ENCODE data around the gene ART5.

DNA sequence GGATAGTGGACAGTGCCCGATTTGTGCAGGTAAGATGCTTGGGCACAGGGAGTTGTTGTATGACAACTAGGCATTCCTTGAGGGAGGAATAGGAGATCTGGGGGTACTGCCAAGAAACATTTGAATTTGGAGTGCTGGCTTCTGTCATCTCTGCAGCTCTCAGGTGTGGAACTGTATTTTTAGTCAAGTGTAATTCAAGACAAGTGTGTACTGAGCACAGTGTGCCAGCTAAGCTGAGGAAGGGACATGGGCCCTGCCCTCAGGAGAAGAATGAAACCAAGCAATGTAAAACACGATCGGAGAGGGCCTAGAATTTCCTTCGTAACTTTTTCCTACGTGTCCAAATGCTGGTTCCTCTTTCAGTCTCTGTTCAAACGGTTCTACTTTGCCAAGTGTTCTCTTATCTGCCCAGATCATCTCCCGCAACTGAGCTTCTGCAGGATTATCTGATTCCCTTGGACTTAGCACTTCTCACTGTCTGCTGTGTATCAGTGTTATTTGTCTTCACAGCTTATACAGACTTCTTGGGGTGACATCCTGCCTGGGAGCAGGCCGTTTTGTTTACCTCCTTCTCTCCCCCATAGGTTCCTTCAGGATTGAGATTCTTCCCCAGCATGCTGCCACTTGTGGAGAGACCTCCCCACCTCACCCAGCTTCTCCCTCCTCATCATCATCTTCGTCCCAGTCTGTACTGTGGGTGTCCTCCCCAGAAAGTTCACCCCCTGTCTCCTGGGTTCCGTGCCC lies 27.6 kb downstream of the ART5 start:
- TF ChIP-seq, protein P1, sequence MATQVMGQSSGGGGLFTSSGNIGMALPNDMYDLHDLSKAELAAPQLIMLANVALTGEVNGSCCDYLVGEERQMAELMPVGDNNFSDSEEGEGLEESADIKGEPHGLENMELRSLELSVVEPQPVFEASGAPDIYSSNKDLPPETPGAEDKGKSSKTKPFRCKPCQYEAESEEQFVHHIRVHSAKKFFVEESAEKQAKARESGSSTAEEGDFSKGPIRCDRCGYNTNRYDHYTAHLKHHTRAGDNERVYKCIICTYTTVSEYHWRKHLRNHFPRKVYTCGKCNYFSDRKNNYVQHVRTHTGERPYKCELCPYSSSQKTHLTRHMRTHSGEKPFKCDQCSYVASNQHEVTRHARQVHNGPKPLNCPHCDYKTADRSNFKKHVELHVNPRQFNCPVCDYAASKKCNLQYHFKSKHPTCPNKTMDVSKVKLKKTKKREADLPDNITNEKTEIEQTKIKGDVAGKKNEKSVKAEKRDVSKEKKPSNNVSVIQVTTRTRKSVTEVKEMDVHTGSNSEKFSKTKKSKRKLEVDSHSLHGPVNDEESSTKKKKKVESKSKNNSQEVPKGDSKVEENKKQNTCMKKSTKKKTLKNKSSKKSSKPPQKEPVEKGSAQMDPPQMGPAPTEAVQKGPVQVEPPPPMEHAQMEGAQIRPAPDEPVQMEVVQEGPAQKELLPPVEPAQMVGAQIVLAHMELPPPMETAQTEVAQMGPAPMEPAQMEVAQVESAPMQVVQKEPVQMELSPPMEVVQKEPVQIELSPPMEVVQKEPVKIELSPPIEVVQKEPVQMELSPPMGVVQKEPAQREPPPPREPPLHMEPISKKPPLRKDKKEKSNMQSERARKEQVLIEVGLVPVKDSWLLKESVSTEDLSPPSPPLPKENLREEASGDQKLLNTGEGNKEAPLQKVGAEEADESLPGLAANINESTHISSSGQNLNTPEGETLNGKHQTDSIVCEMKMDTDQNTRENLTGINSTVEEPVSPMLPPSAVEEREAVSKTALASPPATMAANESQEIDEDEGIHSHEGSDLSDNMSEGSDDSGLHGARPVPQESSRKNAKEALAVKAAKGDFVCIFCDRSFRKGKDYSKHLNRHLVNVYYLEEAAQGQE (IDR thresholded peaks at IDR 0.05; ENCODE audit: unreplicated experiment): no peak
- TF ChIP-seq, protein P2, sequence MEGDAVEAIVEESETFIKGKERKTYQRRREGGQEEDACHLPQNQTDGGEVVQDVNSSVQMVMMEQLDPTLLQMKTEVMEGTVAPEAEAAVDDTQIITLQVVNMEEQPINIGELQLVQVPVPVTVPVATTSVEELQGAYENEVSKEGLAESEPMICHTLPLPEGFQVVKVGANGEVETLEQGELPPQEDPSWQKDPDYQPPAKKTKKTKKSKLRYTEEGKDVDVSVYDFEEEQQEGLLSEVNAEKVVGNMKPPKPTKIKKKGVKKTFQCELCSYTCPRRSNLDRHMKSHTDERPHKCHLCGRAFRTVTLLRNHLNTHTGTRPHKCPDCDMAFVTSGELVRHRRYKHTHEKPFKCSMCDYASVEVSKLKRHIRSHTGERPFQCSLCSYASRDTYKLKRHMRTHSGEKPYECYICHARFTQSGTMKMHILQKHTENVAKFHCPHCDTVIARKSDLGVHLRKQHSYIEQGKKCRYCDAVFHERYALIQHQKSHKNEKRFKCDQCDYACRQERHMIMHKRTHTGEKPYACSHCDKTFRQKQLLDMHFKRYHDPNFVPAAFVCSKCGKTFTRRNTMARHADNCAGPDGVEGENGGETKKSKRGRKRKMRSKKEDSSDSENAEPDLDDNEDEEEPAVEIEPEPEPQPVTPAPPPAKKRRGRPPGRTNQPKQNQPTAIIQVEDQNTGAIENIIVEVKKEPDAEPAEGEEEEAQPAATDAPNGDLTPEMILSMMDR (conservative IDR thresholded peaks at IDR 0.05; ENCODE audit: low read depth in 2 of 2): no peak
- TF ChIP-seq EZH2 (IDR thresholded peaks at IDR 0.05; ENCODE audit: low read depth, unreplicated experiment) (no peak), ZNF114 (CRISPR knock-in tag; IDR thresholded peaks at IDR 0.05) (no peak), POLR2AphosphoS5 (IDR thresholded peaks at IDR 0.05; ENCODE audit: low read depth) (no peak), EZH2phosphoT487 (IDR thresholded peaks at IDR 0.05; ENCODE audit: unreplicated experiment) (no peak)
- TF ChIP-seq, protein P3, sequence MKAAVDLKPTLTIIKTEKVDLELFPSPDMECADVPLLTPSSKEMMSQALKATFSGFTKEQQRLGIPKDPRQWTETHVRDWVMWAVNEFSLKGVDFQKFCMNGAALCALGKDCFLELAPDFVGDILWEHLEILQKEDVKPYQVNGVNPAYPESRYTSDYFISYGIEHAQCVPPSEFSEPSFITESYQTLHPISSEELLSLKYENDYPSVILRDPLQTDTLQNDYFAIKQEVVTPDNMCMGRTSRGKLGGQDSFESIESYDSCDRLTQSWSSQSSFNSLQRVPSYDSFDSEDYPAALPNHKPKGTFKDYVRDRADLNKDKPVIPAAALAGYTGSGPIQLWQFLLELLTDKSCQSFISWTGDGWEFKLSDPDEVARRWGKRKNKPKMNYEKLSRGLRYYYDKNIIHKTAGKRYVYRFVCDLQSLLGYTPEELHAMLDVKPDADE (IDR thresholded peaks at IDR 0.05): no peak

Data from GM23338 (cell line).